ENCODE data around the gene ZBED1. TPM values are rescaled to one million over a fixed set of nuclear protein-coding genes. Genes with fewer than 3 reads are reported as not detected.
A peak's percentile ranks its signal among the peaks of the same experiment; 100 is the strongest.

ZBED1 gene
- total and polyA plus RNA-seq, 2 experiments from 2014 or later = 16.1 to 43.8 TPM

- peak; percentile 28; the same call in 1 of the 2 replicates for TF ChIP-seq NANOG (IDR thresholded peaks at IDR 0.05; ENCODE audit: borderline replicate concordance)
- TF ChIP-seq STAT1 (IDR thresholded peaks at IDR 0.05; ENCODE audit: unreplicated experiment) = no peak
- TF ChIP-seq ZNF462 (CRISPR knock-in tag; IDR thresholded peaks at IDR 0.05) = no peak
- peak; percentile 62 to 70 for TF ChIP-seq CTCF (conservative IDR thresholded peaks at IDR 0.05; ENCODE audit: low read depth in 2 of 2)
- peak; percentile 38; the same call in 1 of the 2 replicates for TF ChIP-seq CREB1 (CRISPR knock-in tag; IDR thresholded peaks at IDR 0.05; ENCODE audit: low read depth)
- Histone ChIP-seq H3K9me2 (ENCODE audit: insufficient read depth) (no peaks in the 10 kb centered on the region), H3K27ac (ENCODE audit: low read depth) (peak overlapping the region; percentile 84), H3K4me1 (ENCODE audit: insufficient read depth) (peaks cover 37% of the 10 kb centered on the region), H3K36me3 (ENCODE audit: insufficient read depth) (no peaks in the 10 kb centered on the region), H4K20me1 (replicated peaks; ENCODE audit: insufficient read depth) (no peaks in the 10 kb centered on the region), H3F3A (replicated peaks; ENCODE audit: low read depth) (0 out of 2 replicates have a peak, but pooled peaks cover 3% of the 10 kb centered on the region), H2AFZ (no peak overlapping the region), H3K4me2 (0 out of 2 replicates have a peak overlapping the region, but pooled peaks have one; percentile 1), H3K4me3 (0 out of 2 replicates have a peak overlapping the region, but pooled peaks have one; percentile 1), H3K79me2 (replicated peaks; ENCODE audit: insufficient read depth) (no peaks in the 10 kb centered on the region), H3K27me3 (ENCODE audit: insufficient read depth) (no peaks in the 10 kb centered on the region)
- peak overlapping the region; percentile 91 for H3K27ac Mint-ChIP-seq
- DNase-seq (ENCODE audit: low spot score) = peak; percentile 61
- peaks cover 46% of the 10 kb centered on the region for H3K9me3 Mint-ChIP-seq
- peaks cover 33% of the 10 kb centered on the region for H3K36me3 Mint-ChIP-seq (ENCODE audit: low read depth)
- no peak overlapping the region; the same call in 2 of the 3 replicates for H3K4me3 Mint-ChIP-seq
- H3K4me1 Mint-ChIP-seq = peaks cover 27% of the 10 kb centered on the region
- ATAC-seq = peak; percentile 89
- peaks cover 6% of the 10 kb centered on the region for H3K27me3 Mint-ChIP-seq (ENCODE audit: insufficient read depth, low read depth, poor library complexity)
Measured at GRCh38 chrX:2548711-2549423, 48.1 kb upstream of the ZBED1 start.

Measured in GM23338 (cell line).